Cerebellar cortex (tissue), 1 donor: ENCODE results near the gene ROBO2.

ENCODE experiments used
- DNase-seq: peaks from one replicate; pipeline ENCODE4 v3.0.0-alpha.2; 2015; ENCODE audit warnings: low spot score

Gene ROBO2

GRCh38 chr3:77256584-77257503 lies 216.9 kb downstream of the ROBO2 start:
- DNase-seq = no peak

GRCh38 chr3:77259694-77260093 lies 219.8 kb downstream of the ROBO2 start:
- no peak for DNase-seq

GRCh38 chr3:77262361-77262760 lies 222.5 kb downstream of the ROBO2 start:
- no peak for DNase-seq

GRCh38 chr3:77267589-77267988 lies 227.7 kb downstream of the ROBO2 start:
- no peak for DNase-seq

- no peak for DNase-seq
Measured at GRCh38 chr3:77271306-77271705, 231.4 kb downstream of the ROBO2 start.

GRCh38 chr3:77271711-77272110 lies 231.8 kb downstream of the ROBO2 start:
- DNase-seq = no peak

GRCh38 chr3:77279276-77279675 lies 239.4 kb downstream of the ROBO2 start:
- DNase-seq = no peak

- peak; percentile 57 for DNase-seq
Measured at GRCh38 chr3:77281721-77282120, 241.8 kb downstream of the ROBO2 start.

GRCh38 chr3:77283108-77283507 lies 243.2 kb downstream of the ROBO2 start:
- DNase-seq = no peak

- no peak for DNase-seq
Measured at GRCh38 chr3:77288348-77288747, 248.4 kb downstream of the ROBO2 start.

GRCh38 chr3:77296527-77296926 lies 256.6 kb downstream of the ROBO2 start:
- DNase-seq = no peak

GRCh38 chr3:77298417-77298816 lies 258.5 kb downstream of the ROBO2 start:
- DNase-seq = no peak

- DNase-seq = no peak
Measured at GRCh38 chr3:77303955-77304699, 264.2 kb downstream of the ROBO2 start.

- DNase-seq = no peak
Measured at GRCh38 chr3:77304700-77305021, 264.8 kb downstream of the ROBO2 start.

- no peak for DNase-seq
Measured at GRCh38 chr3:77309460-77309859, 269.6 kb downstream of the ROBO2 start.

GRCh38 chr3:77313843-77314242 lies 273.9 kb downstream of the ROBO2 start:
- DNase-seq = no peak

GRCh38 chr3:77319711-77320110 lies 279.8 kb downstream of the ROBO2 start:
- no peak for DNase-seq

GRCh38 chr3:77320514-77320913 lies 280.6 kb downstream of the ROBO2 start:
- DNase-seq = no peak

GRCh38 chr3:77321646-77322045 lies 281.7 kb downstream of the ROBO2 start:
- DNase-seq = no peak

GRCh38 chr3:77323626-77324025 lies 283.7 kb downstream of the ROBO2 start:
- no peak for DNase-seq

- DNase-seq = no peak
Measured at GRCh38 chr3:77324105-77324504, 284.2 kb downstream of the ROBO2 start.

GRCh38 chr3:77325280-77325679 lies 285.4 kb downstream of the ROBO2 start:
- DNase-seq = no peak

GRCh38 chr3:77325702-77326101 lies 285.8 kb downstream of the ROBO2 start:
- no peak for DNase-seq
